ENCODE data around the gene MUSTN1.
A peak's percentile ranks its signal among the peaks of the same experiment; 100 is the strongest.

MUSTN1 gene

GRCh38 chr3:52809662-52810377 lies 25.0 kb downstream of the MUSTN1 start:
- DNase-seq (ENCODE audit: low spot score), result no peak
- no peak for TF ChIP-seq CTCF (IDR thresholded peaks at IDR 0.05; ENCODE audit: extremely low read depth, missing control alignments)

GRCh38 chr3:52809149-52809548 lies 25.7 kb downstream of the MUSTN1 start:
- no peak for DNase-seq (ENCODE audit: low spot score)
- no peak for TF ChIP-seq CTCF (IDR thresholded peaks at IDR 0.05; ENCODE audit: extremely low read depth, missing control alignments)

GRCh38 chr3:52805270-52806039 lies 29.4 kb downstream of the MUSTN1 start:
- DNase-seq (ENCODE audit: low spot score), result no peak
- TF ChIP-seq CTCF (IDR thresholded peaks at IDR 0.05; ENCODE audit: extremely low read depth, missing control alignments), result no peak

GRCh38 chr3:52801839-52802238 lies 33.0 kb downstream of the MUSTN1 start:
- no peak for TF ChIP-seq CTCF (IDR thresholded peaks at IDR 0.05; ENCODE audit: extremely low read depth, missing control alignments)

GRCh38 chr3:52800079-52800478 lies 34.7 kb downstream of the MUSTN1 start:
- no peak for DNase-seq (ENCODE audit: low spot score)
- no peak for TF ChIP-seq CTCF (IDR thresholded peaks at IDR 0.05; ENCODE audit: extremely low read depth, missing control alignments)

More at GRCh38 chr3:52801839-52802238, 33.0 kb downstream of the MUSTN1 start:
- DNase-seq (ENCODE audit: low spot score), result no peak

- peak; percentile 38 for TF ChIP-seq CTCF (IDR thresholded peaks at IDR 0.05; ENCODE audit: extremely low read depth, missing control alignments)
- peak; percentile 61 for DNase-seq (ENCODE audit: low spot score)
These were observed 35.8 kb downstream of the MUSTN1 start for GRCh38 chr3:52798978-52799476.

GRCh38 chr3:52798376-52798977 lies 36.3 kb downstream of the MUSTN1 start:
- DNase-seq (ENCODE audit: low spot score), result no peak
- TF ChIP-seq CTCF (IDR thresholded peaks at IDR 0.05; ENCODE audit: extremely low read depth, missing control alignments), result no peak
